GM19455 (cell line): ENCODE results near the gene COLEC12.
"Not testable (repeated sequence)": the region's sequence is repeated elsewhere in the genome, so short reads cannot be mapped to it uniquely, and the experiment has no call there.

Experiments used
- ATAC-seq: cut with Tn5 transposase; IDR thresholded peaks from one replicate; pipeline ENCODE4 v1.9.1; 2021; ENCODE audit not compliant: unreplicated experiment

COLEC12 gene

GRCh38 chr18:332007-332406 is 168.5 kb downstream of the COLEC12 start:
- no peak for ATAC-seq

DNA sequence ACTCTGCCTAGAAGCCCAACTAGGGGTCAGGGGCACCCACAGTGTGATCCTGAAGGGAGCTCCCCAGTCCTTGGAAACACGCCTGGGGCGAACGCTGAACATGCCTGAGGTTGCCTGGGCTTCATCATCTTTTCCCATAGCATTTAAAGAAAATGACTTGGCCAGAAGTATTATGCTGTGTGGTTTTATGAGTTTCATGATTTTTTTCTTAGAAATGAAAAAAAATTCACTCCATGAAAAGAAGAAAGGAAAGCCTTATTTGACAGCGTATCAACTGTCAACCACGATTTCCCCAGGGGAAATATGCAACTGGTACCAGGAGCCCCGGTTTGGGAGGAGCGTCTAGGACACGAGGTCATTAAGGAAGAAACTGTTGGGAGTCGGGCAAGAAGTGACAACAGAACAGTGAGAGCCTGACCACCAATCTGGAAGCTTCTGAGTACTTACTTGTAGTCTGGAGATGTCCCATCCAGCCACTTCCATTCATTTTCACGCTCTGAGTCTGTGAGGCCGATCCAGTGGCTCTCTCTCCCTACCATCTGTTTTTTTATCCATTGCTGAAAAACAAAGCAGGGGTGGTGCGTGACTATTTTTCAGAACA is 169.2 kb downstream of the COLEC12 start:
- ATAC-seq = no peak

DNA sequence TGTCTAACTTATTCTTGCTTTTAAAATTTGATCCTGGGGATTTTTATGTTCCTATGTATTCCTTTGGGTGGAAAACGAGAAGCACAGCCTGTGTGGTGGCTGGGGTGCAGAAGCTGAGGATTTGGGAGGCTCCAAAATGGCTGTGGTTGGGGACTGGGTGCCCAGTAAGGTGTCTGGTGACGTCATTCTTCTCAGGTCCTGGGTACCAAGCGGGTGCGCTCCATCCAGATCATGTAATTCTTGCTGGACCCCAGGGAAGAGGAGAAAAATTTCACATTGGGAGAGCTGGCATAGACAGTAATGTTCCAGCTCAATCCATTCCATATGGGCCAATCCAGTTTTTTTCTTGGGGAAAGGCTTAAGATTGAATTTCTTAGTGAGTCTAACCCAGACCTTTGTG is 171.6 kb downstream of the COLEC12 start:
- ATAC-seq = no peak

GRCh38 chr18:326846-327245 is 173.7 kb downstream of the COLEC12 start:
- no peak for ATAC-seq

DNA sequence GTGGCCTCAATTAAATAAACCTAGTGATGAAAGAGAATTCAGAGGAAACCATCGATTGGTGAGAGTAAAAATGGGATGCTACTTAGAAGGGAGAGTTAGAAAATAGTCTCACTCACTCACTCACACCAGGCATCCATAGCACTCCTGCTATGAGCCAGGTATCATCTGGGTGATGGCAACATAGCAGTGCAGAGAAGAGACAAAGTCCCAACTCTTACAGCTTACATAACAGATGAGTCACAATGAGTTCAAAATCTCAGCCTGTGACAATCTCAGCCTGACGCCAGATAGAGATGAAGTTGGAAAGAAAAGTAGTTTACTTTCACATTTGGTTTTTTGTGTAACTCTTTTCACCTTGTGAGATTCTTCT is 177.3 kb downstream of the COLEC12 start:
- ATAC-seq = no peak

- no peak for ATAC-seq
Measured at GRCh38 chr18:321865-322467, 178.5 kb downstream of the COLEC12 start.

GRCh38 chr18:320155-320554 is 180.3 kb downstream of the COLEC12 start:
- ATAC-seq = no peak

- ATAC-seq = no peak
Measured at GRCh38 chr18:319720-320119, 180.8 kb downstream of the COLEC12 start.

DNA sequence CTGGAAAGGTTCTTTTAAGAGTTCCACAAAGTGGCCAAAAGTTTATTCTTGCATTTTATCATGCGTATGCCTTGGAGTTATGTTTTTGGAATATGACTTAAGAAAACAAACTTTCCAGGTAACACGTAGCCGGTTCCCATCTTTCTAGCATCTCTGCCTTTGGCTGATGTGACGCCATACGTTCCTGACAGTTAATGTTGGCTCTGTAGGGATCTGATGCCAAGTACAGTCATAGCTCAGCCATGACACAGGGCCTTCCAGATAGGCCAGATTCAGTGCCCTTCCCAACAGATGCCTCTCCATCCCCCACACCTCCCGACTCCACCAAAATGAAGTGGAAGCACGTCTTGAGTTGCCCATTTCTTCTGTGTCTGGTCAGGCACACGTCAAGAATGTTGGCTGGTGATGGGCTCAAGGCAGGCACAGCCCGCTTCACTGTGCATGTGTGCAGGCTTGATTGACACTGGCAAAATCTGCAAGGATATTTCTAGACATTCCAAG is 181.7 kb downstream of the COLEC12 start:
- ATAC-seq = no peak

DNA sequence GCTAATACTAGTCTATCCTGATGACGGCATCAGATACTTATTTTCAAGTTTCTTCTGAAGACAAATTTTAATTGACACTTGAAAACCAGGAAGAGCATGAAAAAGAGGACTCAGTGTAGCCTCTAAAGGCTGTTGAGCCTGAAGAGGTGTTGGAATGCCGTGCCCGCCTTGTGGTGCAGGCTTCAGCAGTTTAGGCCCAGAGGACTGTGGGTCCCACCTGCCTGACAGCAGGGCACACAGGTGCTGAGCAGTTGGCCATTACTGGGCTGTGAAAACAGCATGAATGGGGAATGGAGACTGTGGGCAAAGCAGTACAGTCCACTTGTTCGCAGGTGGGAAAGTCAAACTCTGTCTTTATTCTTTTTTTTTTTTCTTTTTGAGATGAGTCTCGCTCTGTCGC is 182.9 kb downstream of the COLEC12 start:
- no peak for ATAC-seq

GRCh38 chr18:316393-316792 is 184.1 kb downstream of the COLEC12 start:
- ATAC-seq = no peak

GRCh38 chr18:313931-314330 is 186.6 kb downstream of the COLEC12 start:
- no peak for ATAC-seq

GRCh38 chr18:312415-312814 is 188.1 kb downstream of the COLEC12 start:
- no peak for ATAC-seq

GRCh38 chr18:310042-310441 is 190.5 kb downstream of the COLEC12 start:
- ATAC-seq = no peak

GRCh38 chr18:308086-308485 is 192.4 kb downstream of the COLEC12 start:
- not testable (repeated sequence) for ATAC-seq

- no peak for ATAC-seq
Measured at GRCh38 chr18:306608-307255, 193.8 kb downstream of the COLEC12 start.

DNA sequence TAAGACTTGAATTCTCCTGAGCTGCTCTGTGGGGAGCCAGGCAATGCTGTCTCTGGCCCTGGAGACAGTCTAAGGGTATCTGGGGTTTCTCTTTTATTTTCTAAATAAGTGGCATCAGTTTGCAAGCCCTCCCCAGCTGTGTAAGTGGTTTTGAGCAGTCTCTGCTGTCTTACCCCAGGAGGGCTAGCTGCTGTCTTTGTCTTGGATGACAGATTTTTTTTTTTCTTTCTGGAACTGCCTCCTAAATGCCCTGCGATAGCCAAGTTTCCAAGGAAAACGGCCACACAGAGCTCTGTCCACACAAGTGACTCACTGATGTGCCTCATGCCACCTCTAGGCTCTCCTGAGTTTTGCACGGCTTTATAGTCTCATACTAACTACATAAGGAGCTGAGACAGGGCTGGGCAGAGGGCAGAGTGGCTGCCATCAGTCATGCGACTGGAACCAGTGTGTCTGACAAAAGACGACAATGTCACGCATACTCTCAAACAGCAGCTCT is 195.4 kb downstream of the COLEC12 start:
- no peak for ATAC-seq

GRCh38 chr18:303607-304006 is 196.9 kb downstream of the COLEC12 start:
- no peak for ATAC-seq

GRCh38 chr18:303011-303410 is 197.5 kb downstream of the COLEC12 start:
- ATAC-seq = no peak

- no peak for ATAC-seq
Measured at GRCh38 chr18:302097-302496, 198.4 kb downstream of the COLEC12 start.

GRCh38 chr18:297936-298335 is 202.6 kb downstream of the COLEC12 start:
- no peak for ATAC-seq

DNA sequence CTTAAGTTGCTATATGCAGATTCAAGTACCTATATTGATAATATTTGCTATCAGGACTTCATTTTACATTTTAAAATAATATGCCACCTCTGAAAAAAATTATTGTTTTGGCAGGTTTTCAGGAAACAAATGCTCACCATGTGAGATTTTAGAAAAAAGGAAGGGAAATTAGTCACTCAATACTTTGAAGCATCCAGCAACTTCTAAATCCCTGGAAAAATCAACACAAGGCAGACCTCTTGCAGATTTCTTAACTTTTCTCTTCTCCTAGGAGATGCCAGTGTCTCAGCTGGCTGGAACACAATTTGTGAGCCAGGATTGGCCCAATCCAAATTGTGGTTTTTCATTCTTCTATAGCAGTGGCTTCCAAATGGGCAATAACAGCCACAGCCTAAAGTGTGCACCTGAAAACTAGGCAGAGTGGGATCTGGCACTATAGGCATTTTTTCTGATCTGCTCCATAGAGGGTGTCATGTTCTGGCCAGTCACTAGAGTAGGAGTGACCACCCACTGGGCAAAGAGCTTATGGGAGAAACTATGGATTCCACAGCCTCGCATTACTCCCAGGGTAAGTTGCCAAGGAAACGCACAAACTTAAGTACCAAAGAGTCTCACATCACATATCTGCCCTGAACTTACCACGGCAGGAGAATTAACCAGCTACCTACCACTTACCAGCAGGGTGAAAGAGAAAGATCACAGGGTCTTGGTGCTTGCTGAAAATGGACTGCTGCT is 204.6 kb downstream of the COLEC12 start:
- ATAC-seq = no peak
